ENCODE measurements around the gene AKR1D1. TPM values are rescaled to one million over a fixed set of nuclear protein-coding genes. Genes with fewer than 3 reads are reported as not detected.
"Not testable (repeated sequence)": the region's sequence is repeated elsewhere in the genome, so short reads cannot be mapped to it uniquely, and the experiment has no call there.

The AKR1D1 gene
- total RNA-seq, 2 experiments from 2014 or later = not detected

- H3K4me1 Mint-ChIP-seq = no peaks in the 10 kb centered on the region
- H3K27ac Mint-ChIP-seq = no peak overlapping the region
These were observed 48.9 kb downstream of the AKR1D1 start for GRCh38 chr7:138125119-138125518.

GRCh38 chr7:138125598-138126111 lies 49.4 kb downstream of the AKR1D1 start:
- Mint-ChIP-seq H3K4me3 (no peak overlapping the region), H3K36me3 (no peaks in the 10 kb centered on the region), H3K27me3 (no peaks in the 10 kb centered on the region), H3K27ac (no peak overlapping the region), H3K4me1 (no peaks in the 10 kb centered on the region), H3K9me3 (peaks cover 1% of the 10 kb centered on the region)
- no peak for DNase-seq

More at GRCh38 chr7:138125119-138125518, 48.9 kb downstream of the AKR1D1 start:
- no peak for DNase-seq
- H3K36me3 Mint-ChIP-seq = no peaks in the 10 kb centered on the region
- H3K9me3 Mint-ChIP-seq = peaks cover under 1% of the 10 kb centered on the region
- no peaks in the 10 kb centered on the region for H3K27me3 Mint-ChIP-seq
- H3K4me3 Mint-ChIP-seq = no peak overlapping the region

GRCh38 chr7:138126928-138127327 lies 50.7 kb downstream of the AKR1D1 start:
- Mint-ChIP-seq H3K27me3 (no peaks in the 10 kb centered on the region), H3K4me1 (no peaks in the 10 kb centered on the region), H3K4me3 (no peak overlapping the region), H3K27ac (no peak overlapping the region), H3K36me3 (no peaks in the 10 kb centered on the region), H3K9me3 (peaks cover 1% of the 10 kb centered on the region)
- DNase-seq = no peak

GRCh38 chr7:138127996-138128395 lies 51.7 kb downstream of the AKR1D1 start:
- Mint-ChIP-seq H3K9me3 (peaks cover 1% of the 10 kb centered on the region), H3K4me1 (no peaks in the 10 kb centered on the region), H3K4me3 (no peak overlapping the region), H3K27ac (no peak overlapping the region), H3K36me3 (no peaks in the 10 kb centered on the region), H3K27me3 (no peaks in the 10 kb centered on the region)
- no peak for DNase-seq

- Mint-ChIP-seq H3K4me1 (no peaks in the 10 kb centered on the region), H3K27ac (no peak overlapping the region), H3K4me3 (no peak overlapping the region), H3K36me3 (no peaks in the 10 kb centered on the region), H3K27me3 (no peaks in the 10 kb centered on the region), H3K9me3 (peaks cover 1% of the 10 kb centered on the region)
- no peak for DNase-seq
These were observed 53.4 kb downstream of the AKR1D1 start for GRCh38 chr7:138129551-138130165.

- no peak for DNase-seq
- no peaks in the 10 kb centered on the region for H3K36me3 Mint-ChIP-seq
- no peaks in the 10 kb centered on the region for H3K9me3 Mint-ChIP-seq
- H3K27me3 Mint-ChIP-seq = peaks cover 25% of the 10 kb centered on the region
- H3K4me1 Mint-ChIP-seq = no peaks in the 10 kb centered on the region
- no peak overlapping the region for H3K4me3 Mint-ChIP-seq
- no peak overlapping the region for H3K27ac Mint-ChIP-seq
These were observed 61.3 kb downstream of the AKR1D1 start for GRCh38 chr7:138137423-138138171.

- Mint-ChIP-seq H3K4me3 (no peak overlapping the region), H3K4me1 (no peaks in the 10 kb centered on the region), H3K27me3 (peaks cover 25% of the 10 kb centered on the region), H3K9me3 (no peaks in the 10 kb centered on the region), H3K27ac (no peak overlapping the region), H3K36me3 (no peaks in the 10 kb centered on the region)
- DNase-seq = no peak
These were observed 62.0 kb downstream of the AKR1D1 start for GRCh38 chr7:138138244-138138643.

GRCh38 chr7:138142583-138143201 lies 66.4 kb downstream of the AKR1D1 start:
- Mint-ChIP-seq H3K36me3 (no peaks in the 10 kb centered on the region), H3K27me3 (peaks cover 40% of the 10 kb centered on the region), H3K27ac (no peak overlapping the region), H3K9me3 (no peaks in the 10 kb centered on the region), H3K4me3 (no peak overlapping the region), H3K4me1 (peaks cover 6% of the 10 kb centered on the region)
- no peak for DNase-seq

GRCh38 chr7:138144958-138145357 lies 68.7 kb downstream of the AKR1D1 start:
- peaks cover 6% of the 10 kb centered on the region for H3K4me1 Mint-ChIP-seq
- H3K4me3 Mint-ChIP-seq = no peak overlapping the region
- H3K9me3 Mint-ChIP-seq = no peaks in the 10 kb centered on the region
- H3K27ac Mint-ChIP-seq = no peak overlapping the region
- no peaks in the 10 kb centered on the region for H3K36me3 Mint-ChIP-seq
- H3K27me3 Mint-ChIP-seq = peaks cover 28% of the 10 kb centered on the region
- DNase-seq = no peak

GRCh38 chr7:138146221-138146620 lies 70.0 kb downstream of the AKR1D1 start:
- not testable (repeated sequence) for H3K9me3 Mint-ChIP-seq, H3K4me3 Mint-ChIP-seq, H3K4me1 Mint-ChIP-seq, H3K27ac Mint-ChIP-seq, H3K36me3 Mint-ChIP-seq, DNase-seq
- H3K27me3 Mint-ChIP-seq = peaks cover 27% of the 10 kb centered on the region

- not testable (repeated sequence) for H3K4me1 Mint-ChIP-seq, H3K36me3 Mint-ChIP-seq, H3K27ac Mint-ChIP-seq, DNase-seq, H3K9me3 Mint-ChIP-seq
- H3K4me3 Mint-ChIP-seq = peak overlapping the region; percentile 73
- peaks cover 20% of the 10 kb centered on the region for H3K27me3 Mint-ChIP-seq
These were observed 70.8 kb downstream of the AKR1D1 start for GRCh38 chr7:138146757-138147734.

- no peaks in the 10 kb centered on the region for H3K9me3 Mint-ChIP-seq
- no peak overlapping the region for H3K27ac Mint-ChIP-seq
- no peak overlapping the region for H3K4me3 Mint-ChIP-seq
- no peaks in the 10 kb centered on the region for H3K36me3 Mint-ChIP-seq
- peaks cover 3% of the 10 kb centered on the region for H3K4me1 Mint-ChIP-seq
- no peak for DNase-seq
- peaks cover 2% of the 10 kb centered on the region for H3K27me3 Mint-ChIP-seq
These were observed 75.7 kb downstream of the AKR1D1 start for GRCh38 chr7:138151731-138152577.

GRCh38 chr7:138154661-138155060 lies 78.4 kb downstream of the AKR1D1 start:
- Mint-ChIP-seq H3K27ac (no peak overlapping the region), H3K36me3 (no peaks in the 10 kb centered on the region), H3K4me1 (no peaks in the 10 kb centered on the region), H3K4me3 (no peak overlapping the region), H3K9me3 (no peaks in the 10 kb centered on the region), H3K27me3 (no peaks in the 10 kb centered on the region)
- no peak for DNase-seq

GRCh38 chr7:138157702-138158101 lies 81.4 kb downstream of the AKR1D1 start:
- no peak for DNase-seq
- H3K4me1 Mint-ChIP-seq = no peaks in the 10 kb centered on the region
- H3K36me3 Mint-ChIP-seq = no peaks in the 10 kb centered on the region
- no peak overlapping the region for H3K4me3 Mint-ChIP-seq
- H3K27ac Mint-ChIP-seq = no peak overlapping the region
- H3K9me3 Mint-ChIP-seq = no peaks in the 10 kb centered on the region
- H3K27me3 Mint-ChIP-seq = no peaks in the 10 kb centered on the region
